ENCODE measurements around the gene DBX1.

Gene DBX1

GRCh38 chr11:20137637-20138036 lies 22.6 kb downstream of the DBX1 start:
- H2AFZ ChIP-seq (ENCODE audit: insufficient read depth, low read length, poor library complexity) = no peak overlapping the region
- no peaks in the 10 kb centered on the region for H3K36me3 ChIP-seq (ENCODE audit: control insufficient read depth in 1 of 2, insufficient read depth in 2 of 2, low read length in 2 of 2)

DNA sequence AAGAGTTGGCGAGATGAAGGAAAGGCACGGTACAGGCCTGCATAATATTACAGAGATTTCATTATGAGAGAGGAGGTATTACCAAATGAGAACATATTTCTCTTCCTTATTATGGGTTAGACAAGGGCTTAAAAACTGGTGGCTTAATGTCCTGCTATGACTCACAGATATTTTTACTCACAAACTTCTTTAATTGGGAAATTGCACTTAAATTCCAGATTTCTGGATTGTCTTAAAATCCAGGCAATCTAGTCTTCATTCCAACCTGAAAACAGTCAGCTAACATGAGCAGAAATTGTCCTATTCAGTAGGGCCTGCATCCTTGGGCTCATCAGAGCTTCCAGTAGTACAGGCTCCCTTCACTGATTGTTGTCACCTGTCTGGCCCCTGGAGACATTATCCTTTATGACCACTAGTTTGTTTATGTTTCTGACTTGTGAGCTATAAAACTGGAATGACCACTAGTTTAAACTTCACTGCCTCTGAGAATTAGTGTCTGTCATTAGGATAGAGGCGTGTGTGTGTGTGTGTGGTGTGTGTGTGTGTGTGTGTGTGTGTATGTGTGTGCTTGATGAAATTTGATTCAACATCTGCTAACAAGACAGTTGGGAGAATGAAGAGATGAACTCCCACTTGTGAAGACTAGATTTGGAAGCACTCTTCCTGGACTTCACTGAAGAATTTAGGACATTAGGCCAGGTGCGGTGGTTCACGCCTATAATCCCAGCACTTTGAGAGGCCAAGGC lies 25.1 kb downstream of the DBX1 start:
- H2BK12ac ChIP-seq (ENCODE audit: low read length) = no peak overlapping the region
- H4K91ac ChIP-seq (ENCODE audit: low read depth, low read length) = no peak overlapping the region
- no peak overlapping the region for H3K4ac ChIP-seq (ENCODE audit: low read depth, low read length)
- no CpG with 5 or more reads among the region's 5 CpGs for WGBS (ENCODE audit: extremely low coverage, insufficient coverage, insufficient read length)
- no peak overlapping the region for H3K4me2 ChIP-seq (ENCODE audit: low read length)
- H3K79me2 ChIP-seq (ENCODE audit: control insufficient read depth, insufficient read depth, low read length, poor library complexity) = peaks cover 6% of the 10 kb centered on the region
- H2AFZ ChIP-seq (ENCODE audit: insufficient read depth, low read length, poor library complexity) = no peak overlapping the region
- no peaks in the 10 kb centered on the region for H3K36me3 ChIP-seq (ENCODE audit: control insufficient read depth in 1 of 2, insufficient read depth in 2 of 2, low read length in 2 of 2)
- H2BK5ac ChIP-seq (ENCODE audit: low read depth, low read length, poor library complexity) = no peak overlapping the region
- H3K18ac ChIP-seq (ENCODE audit: low read length) = no peak overlapping the region
- H3K79me1 ChIP-seq (ENCODE audit: low read length) = peaks cover 7% of the 10 kb centered on the region
- H3K14ac ChIP-seq (ENCODE audit: low read length) = no peak overlapping the region
- no peaks in the 10 kb centered on the region for H3K27me3 ChIP-seq (ENCODE audit: insufficient read depth, low read length)
- peak in 1 of 2 donors; percentile 58 for DNase-seq
- no peaks in the 10 kb centered on the region for H3K9me3 ChIP-seq (ENCODE audit: insufficient read depth, low read depth, low read length)
- no peak overlapping the region for H4K8ac ChIP-seq (ENCODE audit: low read depth, low read length)
- H2BK120ac ChIP-seq (ENCODE audit: insufficient read depth, low read length, poor library complexity) = no peak overlapping the region
- H3K4me3 ChIP-seq (ENCODE audit: low read depth, low read length) = no peak overlapping the region
- H3K27ac ChIP-seq (ENCODE audit: low read depth, low read length) = no peak overlapping the region
- no peak overlapping the region for H3K9ac ChIP-seq (ENCODE audit: low read length)
- H3K4me1 ChIP-seq (ENCODE audit: control insufficient read depth in 1 of 2, insufficient read depth in 2 of 2, low read length in 2 of 2) = peaks cover 2 to 6% of the 10 kb centered on the region in 2 experiments
- no peak overlapping the region for H2AK5ac ChIP-seq (ENCODE audit: low read length)
- no peak overlapping the region for H4K12ac ChIP-seq (ENCODE audit: low read depth, low read length)
- H3K23ac ChIP-seq (ENCODE audit: low read length) = no peak overlapping the region

More at GRCh38 chr11:20137637-20138036, 22.6 kb downstream of the DBX1 start:
- Histone ChIP-seq H3K27me3 (ENCODE audit: insufficient read depth, low read length) (no peaks in the 10 kb centered on the region), H4K91ac (ENCODE audit: low read depth, low read length) (no peak overlapping the region), H3K18ac (ENCODE audit: low read length) (no peak overlapping the region), H3K23ac (ENCODE audit: low read length) (no peak overlapping the region), H3K4ac (ENCODE audit: low read depth, low read length) (no peak overlapping the region), H3K79me1 (ENCODE audit: low read length) (no peaks in the 10 kb centered on the region), H3K79me2 (ENCODE audit: control insufficient read depth, insufficient read depth, low read length, poor library complexity) (no peaks in the 10 kb centered on the region), H4K8ac (ENCODE audit: low read depth, low read length) (no peak overlapping the region), H2AK5ac (ENCODE audit: low read length) (no peak overlapping the region), H3K9ac (ENCODE audit: low read length) (no peak overlapping the region), H2BK5ac (ENCODE audit: low read depth, low read length, poor library complexity) (no peak overlapping the region), H3K4me2 (ENCODE audit: low read length) (no peak overlapping the region), H3K9me3 (ENCODE audit: insufficient read depth, low read depth, low read length) (no peaks in the 10 kb centered on the region), H2BK12ac (ENCODE audit: low read length) (no peak overlapping the region), H3K27ac (ENCODE audit: low read depth, low read length) (no peak overlapping the region), H4K12ac (ENCODE audit: low read depth, low read length) (no peak overlapping the region), H3K14ac (ENCODE audit: low read length) (no peak overlapping the region), H3K4me1 (ENCODE audit: control insufficient read depth in 1 of 2, insufficient read depth in 2 of 2, low read length in 2 of 2) (no peaks in the 10 kb centered on the region), H2BK120ac (ENCODE audit: insufficient read depth, low read length, poor library complexity) (no peak overlapping the region), H3K4me3 (ENCODE audit: low read depth, low read length) (no peak overlapping the region)
- DNase-seq = no peak

DNA sequence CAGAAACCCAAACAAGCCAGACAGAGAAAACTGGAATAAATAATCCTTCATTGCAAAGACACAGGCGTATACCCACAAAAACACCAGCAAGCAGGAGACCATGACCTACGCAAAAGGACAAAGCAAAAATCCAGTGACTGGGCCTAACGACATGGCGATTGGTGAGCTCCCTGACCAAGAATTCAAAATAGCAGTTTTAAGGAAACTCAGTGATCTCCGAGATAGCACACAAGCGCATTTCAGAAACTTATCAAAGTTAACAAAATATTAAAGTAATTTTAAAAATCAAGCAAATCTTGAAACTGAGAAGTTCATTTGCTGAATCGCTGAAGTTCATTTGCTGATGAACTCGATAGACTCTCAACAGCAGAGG lies 27.6 kb downstream of the DBX1 start:
- no peak overlapping the region for H2AFZ ChIP-seq (ENCODE audit: insufficient read depth, low read length, poor library complexity)
- H3K36me3 ChIP-seq (ENCODE audit: control insufficient read depth in 1 of 2, insufficient read depth in 2 of 2, low read length in 2 of 2) = no peaks in the 10 kb centered on the region
- no peak overlapping the region for H2BK12ac ChIP-seq (ENCODE audit: low read length)
- no peak overlapping the region for H3K27ac ChIP-seq (ENCODE audit: low read depth, low read length)
- H3K4ac ChIP-seq (ENCODE audit: low read depth, low read length) = no peak overlapping the region
- no peak overlapping the region for H3K18ac ChIP-seq (ENCODE audit: low read length)
- peaks cover 2 to 6% of the 10 kb centered on the region in 2 experiments for H3K4me1 ChIP-seq (ENCODE audit: control insufficient read depth in 1 of 2, insufficient read depth in 2 of 2, low read length in 2 of 2)
- H3K79me2 ChIP-seq (ENCODE audit: control insufficient read depth, insufficient read depth, low read length, poor library complexity) = peaks cover 6% of the 10 kb centered on the region
- no peak overlapping the region for H2BK5ac ChIP-seq (ENCODE audit: low read depth, low read length, poor library complexity)
- H2AK5ac ChIP-seq (ENCODE audit: low read length) = no peak overlapping the region
- no peak overlapping the region for H3K14ac ChIP-seq (ENCODE audit: low read length)
- WGBS (ENCODE audit: extremely low coverage, insufficient coverage, insufficient read length) = no CpG with 5 or more reads among the region's 8 CpGs
- no peak overlapping the region for H4K91ac ChIP-seq (ENCODE audit: low read depth, low read length)
- no peak overlapping the region for H3K23ac ChIP-seq (ENCODE audit: low read length)
- H4K12ac ChIP-seq (ENCODE audit: low read depth, low read length) = no peak overlapping the region
- H3K4me2 ChIP-seq (ENCODE audit: low read length) = peak overlapping the region; percentile 98
- H3K9me3 ChIP-seq (ENCODE audit: insufficient read depth, low read depth, low read length) = no peaks in the 10 kb centered on the region
- peaks cover 7% of the 10 kb centered on the region for H3K79me1 ChIP-seq (ENCODE audit: low read length)
- H3K27me3 ChIP-seq (ENCODE audit: insufficient read depth, low read length) = no peaks in the 10 kb centered on the region
- no peak overlapping the region for H2BK120ac ChIP-seq (ENCODE audit: insufficient read depth, low read length, poor library complexity)
- peak in 1 of 2 donors; percentile 74 for DNase-seq
- H4K8ac ChIP-seq (ENCODE audit: low read depth, low read length) = no peak overlapping the region
- no peak overlapping the region for H3K9ac ChIP-seq (ENCODE audit: low read length)
- no peak overlapping the region for H3K4me3 ChIP-seq (ENCODE audit: low read depth, low read length)

GRCh38 chr11:20131788-20132666 lies 28.2 kb downstream of the DBX1 start:
- Histone ChIP-seq H3K4me1 (ENCODE audit: control insufficient read depth in 1 of 2, insufficient read depth in 2 of 2, low read length in 2 of 2) (peaks cover 2 to 6% of the 10 kb centered on the region in 2 experiments), H3K9ac (ENCODE audit: low read length) (peak overlapping the region; percentile 10)
- WGBS (ENCODE audit: extremely low coverage, insufficient coverage, insufficient read length) = no CpG with 5 or more reads among the region's 51 CpGs

More at GRCh38 chr11:20131788-20132666, 28.2 kb downstream of the DBX1 start:
- H3K9me3 ChIP-seq (ENCODE audit: insufficient read depth, low read depth, low read length) = no peaks in the 10 kb centered on the region
- H3K79me1 ChIP-seq (ENCODE audit: low read length) = peaks cover 7% of the 10 kb centered on the region
- DNase-seq = peak in 1 of 2 donors; percentile 46
- no peak overlapping the region for H3K23ac ChIP-seq (ENCODE audit: low read length)
- peak overlapping the region; percentile 10 for H3K4ac ChIP-seq (ENCODE audit: low read depth, low read length)
- no peaks in the 10 kb centered on the region for H3K27me3 ChIP-seq (ENCODE audit: insufficient read depth, low read length)
- H3K36me3 ChIP-seq (ENCODE audit: control insufficient read depth in 1 of 2, insufficient read depth in 2 of 2, low read length in 2 of 2) = no peaks in the 10 kb centered on the region
- peak overlapping the region; percentile 37 for H4K12ac ChIP-seq (ENCODE audit: low read depth, low read length)
- peak overlapping the region; percentile 47 for H4K91ac ChIP-seq (ENCODE audit: low read depth, low read length)
- H3K18ac ChIP-seq (ENCODE audit: low read length) = no peak overlapping the region
- H4K8ac ChIP-seq (ENCODE audit: low read depth, low read length) = peak overlapping the region; percentile 81
- no peak overlapping the region for H3K27ac ChIP-seq (ENCODE audit: low read depth, low read length)
- H3K4me2 ChIP-seq (ENCODE audit: low read length) = peak overlapping the region; percentile 98
- H2BK120ac ChIP-seq (ENCODE audit: insufficient read depth, low read length, poor library complexity) = peak overlapping the region; percentile 23
- H3K4me3 ChIP-seq (ENCODE audit: low read depth, low read length) = peak overlapping the region; percentile 60
- H2AK5ac ChIP-seq (ENCODE audit: low read length) = no peak overlapping the region
- H3K79me2 ChIP-seq (ENCODE audit: control insufficient read depth, insufficient read depth, low read length, poor library complexity) = peaks cover 6% of the 10 kb centered on the region
- peak overlapping the region; percentile 19 for H2BK12ac ChIP-seq (ENCODE audit: low read length)
- H3K14ac ChIP-seq (ENCODE audit: low read length) = peak overlapping the region; percentile 64
- no peak overlapping the region for H2BK5ac ChIP-seq (ENCODE audit: low read depth, low read length, poor library complexity)
- H2AFZ ChIP-seq (ENCODE audit: insufficient read depth, low read length, poor library complexity) = peak overlapping the region; percentile 82
